ENCODE results near the gene YPEL3.

DNA sequence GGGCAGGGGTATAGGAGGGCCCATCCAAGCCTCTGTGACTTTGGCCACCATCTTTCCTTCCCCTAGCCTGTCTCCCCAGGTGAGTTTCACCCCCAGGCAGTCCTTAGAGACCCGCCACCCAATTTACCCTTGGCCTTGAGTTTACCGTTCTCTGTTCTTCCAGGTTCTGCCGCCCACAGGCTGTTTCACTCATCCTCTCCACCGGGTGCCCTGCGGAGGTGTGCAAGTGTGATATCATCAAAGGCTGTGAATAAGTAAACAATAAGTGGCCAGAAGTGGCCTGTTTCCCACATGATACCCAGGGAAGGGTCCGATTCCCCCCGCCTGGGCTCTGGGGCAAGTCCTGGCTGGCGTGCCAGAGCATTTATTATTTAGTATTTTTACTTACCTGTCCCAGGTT lies 49.8 kb downstream of the YPEL3 start:
- TF ChIP-seq NFATC4 (CRISPR knock-in tag; IDR thresholded peaks at IDR 0.05) (no peak), ETV6 (CRISPR knock-in tag; IDR thresholded peaks at IDR 0.05) (no peak)
- TF ChIP-seq, protein P1, sequence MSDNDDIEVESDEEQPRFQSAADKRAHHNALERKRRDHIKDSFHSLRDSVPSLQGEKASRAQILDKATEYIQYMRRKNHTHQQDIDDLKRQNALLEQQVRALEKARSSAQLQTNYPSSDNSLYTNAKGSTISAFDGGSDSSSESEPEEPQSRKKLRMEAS (CRISPR knock-in tag; IDR thresholded peaks at IDR 0.05): no peak

Measured in WTC11 (cell line).